ENCODE measurements around the gene NPIPB12. TPM values are rescaled to one million over a fixed set of nuclear protein-coding genes. Genes with fewer than 3 reads are reported as not detected.
"Not testable (repeated sequence)": the region's sequence is repeated elsewhere in the genome, so short reads cannot be mapped to it uniquely, and the experiment has no call there.

Gene NPIPB12
- total and polyA plus RNA-seq, 2 of the 8 experiments (the other 6 are each of a cell fraction or from before 2014, with no cell fraction given), result 43.6 to 50.9 TPM

DNA sequence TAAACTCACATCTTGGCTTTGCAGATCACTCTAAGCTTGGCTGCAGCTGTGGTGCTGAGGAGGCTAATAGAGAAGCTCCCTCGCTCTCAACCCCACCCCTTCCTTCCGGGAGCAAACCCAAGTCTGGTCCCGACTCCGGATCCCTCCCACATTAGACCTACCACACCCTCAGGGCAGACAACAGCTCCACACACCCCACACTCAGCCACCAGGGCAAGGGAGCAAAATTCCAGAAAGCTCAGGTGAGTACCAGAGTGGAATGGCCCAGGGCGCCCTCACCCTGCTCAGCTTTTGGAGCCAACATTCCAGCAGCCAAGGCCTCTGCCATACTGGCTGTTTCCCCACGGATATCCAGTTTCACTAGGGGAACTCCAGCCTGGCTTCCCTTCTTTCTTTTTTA, 36.5 kb downstream of the NPIPB12 start:
- FAIRE-seq; H4K5ac ChIP-seq (ENCODE audit: insufficient read length, low read depth, low read length); CTCF ChIA-PET (ENCODE audit: partially characterized antibody); H2BK120ac ChIP-seq (replicated peaks; ENCODE audit: low read depth, low read length); H3K27ac ChIP-seq (ENCODE audit: low read depth, low read length); H2BK15ac ChIP-seq (ENCODE audit: low read length); H3K4ac ChIP-seq (replicated peaks; ENCODE audit: insufficient read length, low read depth, low read length); H2AFZ ChIP-seq (ENCODE audit: low read length); H3K36me3 ChIP-seq (ENCODE audit: control insufficient read depth in 2 of 4, insufficient read depth in 4 of 4, low read length in 3 of 4); H3K23me2 ChIP-seq (ENCODE audit: low read depth, low read length); POLR2A ChIA-PET (ENCODE audit: partially characterized antibody); H3K27me3 ChIP-seq (replicated peaks in 1 of 4; ENCODE audit: control insufficient read depth in 3 of 4, extremely low read depth in 1 of 4, insufficient read depth in 3 of 4, low read length in 3 of 4); H4K8ac ChIP-seq (ENCODE audit: extremely low read depth, insufficient read depth, low read length); H3K9ac ChIP-seq (replicated peaks in 1 of 4; ENCODE audit: extremely low read depth in 1 of 4, low read depth in 3 of 4, low read length in 3 of 4); H2BK20ac ChIP-seq (ENCODE audit: low read length); H4K91ac ChIP-seq (replicated peaks; ENCODE audit: insufficient read length, low read length); H2BK12ac ChIP-seq (ENCODE audit: low read depth, low read length); H3K79me2 ChIP-seq (ENCODE audit: control insufficient read depth in 1 of 2, insufficient read depth in 2 of 2, low read length in 2 of 2); H3K14ac ChIP-seq (ENCODE audit: insufficient read length); H4K20me1 ChIP-seq (replicated peaks in 1 of 2; ENCODE audit: control insufficient read depth in 1 of 2, insufficient read depth in 2 of 2, low read length in 2 of 2); H3K9me3 ChIP-seq (ENCODE audit: insufficient read depth in 2 of 2, low read depth in 1 of 2, low read length in 1 of 2); H3K4me2 ChIP-seq (ENCODE audit: insufficient read depth in 1 of 2, low read depth in 2 of 2, low read length in 2 of 2); H3K23ac ChIP-seq (ENCODE audit: insufficient read length); H3K79me1 ChIP-seq (ENCODE audit: low read depth, low read length); H3K56ac ChIP-seq (replicated peaks; ENCODE audit: insufficient read length, low read depth, low read length); H3K4me3 ChIP-seq (ENCODE audit: extremely low read depth in 1 of 4, insufficient read depth in 2 of 4, low read depth in 3 of 4, low read length in 4 of 4); H2AK5ac ChIP-seq (ENCODE audit: low read depth, low read length); H3K18ac ChIP-seq (ENCODE audit: extremely low read depth, low read length); H2BK5ac ChIP-seq (ENCODE audit: low read depth, low read length); H3K4me1 ChIP-seq (replicated peaks in 1 of 4; ENCODE audit: control insufficient read depth in 3 of 4, insufficient read depth in 4 of 4, low read length in 3 of 4): not testable (repeated sequence)
- DNase-seq (ENCODE audit: low read depth in 1 of 2, low spot score in 2 of 2), result peak in 1 of 2 experiments; percentile 52
- 78% methylated on average over 5 of the region's 6 CpGs; no CpG with 5 or more reads in 1 of the 2 experiments for WGBS, 2 experiments (ENCODE audit: extremely low coverage in 1 of 2, insufficient coverage in 1 of 2, insufficient read length in 1 of 2, insufficient replicate concordance in 2 of 2, low coverage in 1 of 2, low lambda C conversion rate in 2 of 2, missing lambda C conversion rate in 1 of 2)

DNA sequence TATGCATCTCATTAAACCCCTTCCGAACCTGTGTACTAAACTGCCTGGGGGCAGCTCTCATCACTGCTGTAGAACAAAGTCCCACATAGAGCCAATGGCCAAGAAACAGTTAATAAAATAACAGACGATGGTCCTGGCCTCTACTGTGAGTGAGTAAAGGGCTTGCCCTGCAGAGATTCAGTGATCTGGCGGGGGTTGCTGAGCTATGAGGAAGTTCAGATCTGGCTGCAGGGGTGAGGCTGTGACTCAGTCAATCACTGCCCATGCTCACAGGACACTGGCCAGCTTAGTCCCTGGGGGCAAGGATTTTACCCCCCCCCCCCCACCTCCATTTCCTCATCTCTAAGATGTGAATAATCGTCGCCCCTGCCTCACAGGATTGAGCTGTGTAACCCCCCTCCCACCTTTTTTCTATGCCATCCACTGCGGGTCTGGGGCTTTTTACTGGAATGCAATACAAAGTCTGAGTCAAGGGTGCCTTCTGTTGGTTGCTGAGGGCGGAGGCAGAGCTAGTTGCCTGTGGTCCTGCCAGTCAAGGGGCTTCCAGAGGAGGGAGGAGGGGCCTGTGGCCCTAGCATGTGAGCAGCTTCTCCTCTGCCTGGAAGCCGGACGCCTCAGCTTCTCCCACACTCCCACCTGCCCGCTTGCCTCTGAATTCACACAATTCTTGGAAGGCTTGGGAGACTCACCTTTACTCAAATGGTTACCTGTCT, 38.4 kb downstream of the NPIPB12 start:
- H3K27ac ChIP-seq (ENCODE audit: low read depth, low read length); H4K8ac ChIP-seq (ENCODE audit: extremely low read depth, insufficient read depth, low read length); DNase-seq (ENCODE audit: low read depth in 1 of 2, low spot score in 2 of 2); H3K4me2 ChIP-seq (ENCODE audit: insufficient read depth in 1 of 2, low read depth in 2 of 2, low read length in 2 of 2); H2AFZ ChIP-seq (ENCODE audit: low read length); H3K14ac ChIP-seq (ENCODE audit: insufficient read length); H3K23me2 ChIP-seq (ENCODE audit: low read depth, low read length); H3K4ac ChIP-seq (replicated peaks; ENCODE audit: insufficient read length, low read depth, low read length); H4K20me1 ChIP-seq (replicated peaks in 1 of 2; ENCODE audit: control insufficient read depth in 1 of 2, insufficient read depth in 2 of 2, low read length in 2 of 2); H2BK5ac ChIP-seq (ENCODE audit: low read depth, low read length); H3K4me1 ChIP-seq (replicated peaks in 1 of 4; ENCODE audit: control insufficient read depth in 3 of 4, insufficient read depth in 4 of 4, low read length in 3 of 4); H2BK20ac ChIP-seq (ENCODE audit: low read length); FAIRE-seq; H2AK5ac ChIP-seq (ENCODE audit: low read depth, low read length); H3K56ac ChIP-seq (replicated peaks; ENCODE audit: insufficient read length, low read depth, low read length); H3K79me1 ChIP-seq (ENCODE audit: low read depth, low read length); H3K36me3 ChIP-seq (ENCODE audit: control insufficient read depth in 2 of 4, insufficient read depth in 4 of 4, low read length in 3 of 4); H4K91ac ChIP-seq (replicated peaks; ENCODE audit: insufficient read length, low read length); H2BK12ac ChIP-seq (ENCODE audit: low read depth, low read length); H3K23ac ChIP-seq (ENCODE audit: insufficient read length); H2BK15ac ChIP-seq (ENCODE audit: low read length); H3K4me3 ChIP-seq (ENCODE audit: extremely low read depth in 1 of 4, insufficient read depth in 2 of 4, low read depth in 3 of 4, low read length in 4 of 4); H3K9me3 ChIP-seq (ENCODE audit: insufficient read depth in 2 of 2, low read depth in 1 of 2, low read length in 1 of 2); H3K18ac ChIP-seq (ENCODE audit: extremely low read depth, low read length); H4K5ac ChIP-seq (ENCODE audit: insufficient read length, low read depth, low read length); H3K9ac ChIP-seq (replicated peaks in 1 of 4; ENCODE audit: extremely low read depth in 1 of 4, low read depth in 3 of 4, low read length in 3 of 4); H3K27me3 ChIP-seq (replicated peaks in 1 of 4; ENCODE audit: control insufficient read depth in 3 of 4, extremely low read depth in 1 of 4, insufficient read depth in 3 of 4, low read length in 3 of 4); H3K79me2 ChIP-seq (ENCODE audit: control insufficient read depth in 1 of 2, insufficient read depth in 2 of 2, low read length in 2 of 2); POLR2A ChIA-PET (ENCODE audit: partially characterized antibody); H2BK120ac ChIP-seq (replicated peaks; ENCODE audit: low read depth, low read length): not testable (repeated sequence)
- CTCF ChIA-PET (ENCODE audit: partially characterized antibody), result interaction anchor here (0.6 kb wide), 1 partner anchor 1219 kb away, joined by 3 read pairs; no protein-coding TSS in a partner anchor
- WGBS, 2 experiments (ENCODE audit: extremely low coverage in 1 of 2, insufficient coverage in 1 of 2, insufficient read length in 1 of 2, insufficient replicate concordance in 2 of 2, low coverage in 1 of 2, low lambda C conversion rate in 2 of 2, missing lambda C conversion rate in 1 of 2), result no CpG with 5 or more reads among the region's 10 CpGs
